Parathyroid adenoma (tissue), 2 donors: Measurements from ENCODE around the gene PBXIP1.

Experiments used
- H2AFZ ChIP-seq: fragments of 300-600 bp; sonication (generic); one replicate; pipeline ENCODE4 v1.7.0; 2017; ENCODE audit warnings: antibody characterized with exemption, mild to moderate bottlenecking
- H3K27ac ChIP-seq: fragments of 300-600 bp; sonication (generic); one replicate; pipeline ENCODE4 v1.7.0; 2017
- H3K27me3 ChIP-seq: fragments of 300-600 bp; sonication (generic); one replicate; pipeline ENCODE4 v1.7.0; 2017; ENCODE audit warnings: low read length; ENCODE audit not compliant: control insufficient read depth, insufficient read depth
- H3K36me3 ChIP-seq: fragments of 300-600 bp; sonication (generic); one replicate; pipeline ENCODE4 v1.7.0; 2017; ENCODE audit warnings: low read length; ENCODE audit not compliant: control insufficient read depth, insufficient read depth
- H3K4me1 ChIP-seq: fragments of 300-600 bp; sonication (generic); one replicate; pipeline ENCODE4 v1.7.0; 2017; ENCODE audit warnings: control low read depth
- H3K4me2 ChIP-seq: fragments of 300-600 bp; sonication (generic); one replicate; pipeline ENCODE4 v1.7.0; 2017; ENCODE audit warnings: low read length
- H3K4me3 ChIP-seq: fragments of 300-600 bp; sonication (generic); one replicate; pipeline ENCODE4 v1.7.0; 2017; ENCODE audit warnings: low read depth, low read length
- H3K79me2 ChIP-seq: fragments of 300-600 bp; sonication (generic); one replicate; pipeline ENCODE4 v1.7.0; 2017; ENCODE audit warnings: control low read depth
- H3K9ac ChIP-seq: fragments of 300-600 bp; sonication (generic); one replicate; pipeline ENCODE4 v1.7.0; 2017; ENCODE audit warnings: mild to moderate bottlenecking
- H3K9me3 ChIP-seq: fragments of 300-600 bp; sonication (generic); one replicate; pipeline ENCODE4 v1.7.0; 2017; ENCODE audit warnings: low read length; ENCODE audit not compliant: control insufficient read depth
- TF ChIP-seq, protein P1 (sequence below): fragments of 300-600 bp; sonication (generic); IDR thresholded peaks from one replicate; pipeline ENCODE4 v1.7.0; 2017; ENCODE audit warnings: antibody characterized with exemption, mild to moderate bottlenecking
- donor health status: primary hyperparathyroidism.

The PBXIP1 gene

DNA sequence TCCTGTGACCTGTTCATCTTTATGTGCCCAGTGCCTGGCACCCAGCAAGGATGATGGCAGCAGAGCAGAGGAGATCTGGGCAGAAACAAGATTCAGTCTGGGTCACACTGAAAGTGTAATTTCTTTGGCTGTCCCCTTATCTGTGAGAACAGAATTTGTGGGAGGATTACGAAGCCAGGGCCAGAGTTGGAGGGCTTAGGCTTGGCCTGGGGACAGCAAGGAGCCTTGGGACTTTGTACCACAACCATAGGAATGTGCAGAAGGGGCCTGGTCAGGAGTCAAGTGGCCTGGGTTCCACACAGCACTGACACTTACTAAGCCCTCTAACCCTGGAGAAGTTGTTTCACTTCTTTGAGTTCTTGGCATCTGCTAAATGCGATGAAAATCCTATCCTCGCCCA, 32.2 kb downstream of the PBXIP1 start:
- no peak overlapping the region for H3K27ac ChIP-seq
- H3K79me2 ChIP-seq, result no peaks in the 10 kb centered on the region
- no peaks in the 10 kb centered on the region for H3K9me3 ChIP-seq
- H3K4me1 ChIP-seq, result no peaks in the 10 kb centered on the region
- no peaks in the 10 kb centered on the region for H3K27me3 ChIP-seq
- H3K9ac ChIP-seq, result no peak overlapping the region
- no peak overlapping the region for H3K4me2 ChIP-seq
- H2AFZ ChIP-seq, result no peak overlapping the region
- H3K4me3 ChIP-seq, result no peak overlapping the region
- TF ChIP-seq, protein P1, sequence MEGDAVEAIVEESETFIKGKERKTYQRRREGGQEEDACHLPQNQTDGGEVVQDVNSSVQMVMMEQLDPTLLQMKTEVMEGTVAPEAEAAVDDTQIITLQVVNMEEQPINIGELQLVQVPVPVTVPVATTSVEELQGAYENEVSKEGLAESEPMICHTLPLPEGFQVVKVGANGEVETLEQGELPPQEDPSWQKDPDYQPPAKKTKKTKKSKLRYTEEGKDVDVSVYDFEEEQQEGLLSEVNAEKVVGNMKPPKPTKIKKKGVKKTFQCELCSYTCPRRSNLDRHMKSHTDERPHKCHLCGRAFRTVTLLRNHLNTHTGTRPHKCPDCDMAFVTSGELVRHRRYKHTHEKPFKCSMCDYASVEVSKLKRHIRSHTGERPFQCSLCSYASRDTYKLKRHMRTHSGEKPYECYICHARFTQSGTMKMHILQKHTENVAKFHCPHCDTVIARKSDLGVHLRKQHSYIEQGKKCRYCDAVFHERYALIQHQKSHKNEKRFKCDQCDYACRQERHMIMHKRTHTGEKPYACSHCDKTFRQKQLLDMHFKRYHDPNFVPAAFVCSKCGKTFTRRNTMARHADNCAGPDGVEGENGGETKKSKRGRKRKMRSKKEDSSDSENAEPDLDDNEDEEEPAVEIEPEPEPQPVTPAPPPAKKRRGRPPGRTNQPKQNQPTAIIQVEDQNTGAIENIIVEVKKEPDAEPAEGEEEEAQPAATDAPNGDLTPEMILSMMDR, result no peak
- no peaks in the 10 kb centered on the region for H3K36me3 ChIP-seq

DNA sequence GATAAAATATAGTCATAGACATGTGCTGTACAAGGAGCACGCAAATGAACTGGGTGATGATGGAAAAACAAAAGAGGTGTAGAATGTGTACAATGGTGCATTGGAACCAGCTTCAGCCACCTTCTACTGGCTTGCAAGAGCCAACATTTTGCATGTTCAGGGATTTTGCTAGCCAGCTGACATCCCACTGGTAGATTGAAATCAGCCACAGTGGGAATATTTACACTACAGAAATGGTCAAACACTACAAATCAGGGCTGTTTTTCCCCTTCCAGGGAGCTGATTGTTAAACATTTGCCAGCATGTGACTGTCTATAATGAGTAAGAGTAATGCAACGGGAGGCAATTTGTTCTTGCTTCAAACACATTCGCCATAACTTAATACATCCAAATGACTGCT, 42.6 kb downstream of the PBXIP1 start:
- H3K9ac ChIP-seq, result no peak overlapping the region
- no peaks in the 10 kb centered on the region for H3K4me1 ChIP-seq
- no peak overlapping the region for H2AFZ ChIP-seq
- peak overlapping the region; percentile 10 for H3K4me2 ChIP-seq
- TF ChIP-seq, protein P1, result no peak
- H3K9me3 ChIP-seq, result no peaks in the 10 kb centered on the region
- H3K4me3 ChIP-seq, result peak overlapping the region; percentile 17
- H3K27ac ChIP-seq, result peak overlapping the region; percentile 43
- no peaks in the 10 kb centered on the region for H3K36me3 ChIP-seq
- H3K27me3 ChIP-seq, result no peaks in the 10 kb centered on the region
- no peaks in the 10 kb centered on the region for H3K79me2 ChIP-seq

DNA sequence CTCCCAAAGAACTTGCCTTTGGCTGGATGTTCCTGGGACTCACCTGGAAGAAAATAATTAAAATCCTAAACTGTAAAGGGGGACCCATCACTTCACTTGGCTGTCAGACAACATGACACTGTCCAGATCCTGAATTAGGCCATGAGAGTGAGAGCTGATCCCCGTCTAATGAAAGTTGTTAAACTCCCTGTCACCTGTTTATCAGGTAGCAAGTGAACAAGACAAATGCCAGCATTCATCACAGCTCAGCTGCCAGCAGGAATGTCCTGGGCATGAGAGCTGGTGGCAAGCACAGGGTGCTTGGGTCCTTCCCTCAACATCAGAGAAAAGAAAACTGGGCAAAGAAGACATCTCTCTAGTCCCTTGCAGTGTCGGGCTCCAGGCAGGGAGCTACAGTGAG, 43.1 kb downstream of the PBXIP1 start:
- Histone ChIP-seq H3K4me3 (peak overlapping the region; percentile 17), H3K27ac (peak overlapping the region; percentile 43), H3K36me3 (no peaks in the 10 kb centered on the region), H2AFZ (peak overlapping the region; percentile 41), H3K79me2 (no peaks in the 10 kb centered on the region), H3K4me1 (no peaks in the 10 kb centered on the region), H3K9ac (no peak overlapping the region), H3K9me3 (no peaks in the 10 kb centered on the region), H3K27me3 (no peaks in the 10 kb centered on the region), H3K4me2 (peak overlapping the region; percentile 10)
- TF ChIP-seq, protein P1, result no peak

DNA sequence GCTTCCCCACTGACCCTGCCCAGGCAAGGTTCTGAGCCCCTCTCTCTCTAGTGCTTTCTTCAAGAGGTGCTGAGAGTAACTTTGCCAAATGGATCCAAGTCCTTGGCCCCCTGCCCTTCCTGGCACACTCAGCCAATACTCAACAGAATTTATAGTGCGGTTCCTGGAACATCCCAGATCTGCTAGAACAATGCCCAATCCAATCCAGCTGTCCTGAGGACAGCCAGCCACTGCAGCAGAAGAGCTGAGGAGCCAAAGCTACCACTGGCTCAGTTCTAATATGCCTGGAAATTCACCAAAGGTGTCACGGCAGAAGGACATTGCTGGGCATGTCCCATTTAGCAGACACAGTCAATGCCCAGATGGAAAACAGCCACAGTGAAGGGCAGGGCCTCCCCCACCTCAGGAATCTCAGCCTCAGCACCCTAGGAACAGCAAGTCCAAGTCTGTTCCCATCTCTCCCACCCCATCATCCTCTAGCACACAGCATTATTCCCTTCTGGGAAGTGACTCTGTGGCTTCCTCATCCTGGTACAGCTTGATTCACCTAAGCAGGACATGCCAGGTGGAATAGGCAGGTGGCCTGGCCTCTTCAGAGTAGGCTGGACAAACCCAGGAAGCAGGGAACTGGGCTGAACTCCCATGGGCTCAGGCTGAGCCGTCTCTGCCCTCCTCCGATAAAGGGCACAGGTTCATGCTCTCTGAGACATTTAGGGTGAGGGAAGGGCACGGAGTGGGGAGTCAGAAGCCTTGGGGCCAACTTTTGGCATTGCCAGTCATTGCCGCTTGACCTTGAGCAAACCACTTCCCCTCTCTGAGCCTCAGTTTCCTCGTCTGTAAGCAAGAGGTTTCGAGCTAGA, 44.0 kb downstream of the PBXIP1 start:
- H3K36me3 ChIP-seq, result no peaks in the 10 kb centered on the region
- no peak overlapping the region for H3K9ac ChIP-seq
- H3K9me3 ChIP-seq, result no peaks in the 10 kb centered on the region
- no peaks in the 10 kb centered on the region for H3K79me2 ChIP-seq
- no peak overlapping the region for H3K27ac ChIP-seq
- H3K4me3 ChIP-seq, result no peak overlapping the region
- H2AFZ ChIP-seq, result no peak overlapping the region
- TF ChIP-seq, protein P1, result no peak
- no peaks in the 10 kb centered on the region for H3K27me3 ChIP-seq
- H3K4me2 ChIP-seq, result peak overlapping the region; percentile 23
- H3K4me1 ChIP-seq, result no peaks in the 10 kb centered on the region

DNA sequence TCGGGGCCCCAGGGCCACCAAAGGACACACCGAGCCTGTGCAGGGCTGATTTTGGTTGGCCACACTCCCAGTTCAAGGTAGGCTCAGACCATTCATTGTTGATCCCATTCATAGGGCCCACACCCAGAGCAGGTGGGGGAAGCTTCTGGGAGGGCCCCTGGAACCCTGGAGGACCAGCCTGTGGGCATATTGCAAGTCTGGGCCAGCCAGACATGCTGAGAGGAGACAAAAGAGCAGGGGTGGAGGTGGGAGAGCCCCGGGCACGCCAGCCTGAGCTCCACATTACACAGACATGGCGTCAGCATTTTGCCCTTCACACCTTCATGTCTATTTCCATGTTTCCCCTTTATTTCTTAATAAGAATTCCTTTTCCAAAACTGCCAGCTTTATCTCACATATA, 45.0 kb downstream of the PBXIP1 start:
- Histone ChIP-seq H3K27me3 (no peaks in the 10 kb centered on the region), H3K9ac (no peak overlapping the region), H2AFZ (no peak overlapping the region), H3K27ac (no peak overlapping the region), H3K4me2 (no peak overlapping the region), H3K4me3 (no peak overlapping the region), H3K36me3 (no peaks in the 10 kb centered on the region), H3K79me2 (no peaks in the 10 kb centered on the region), H3K4me1 (no peaks in the 10 kb centered on the region), H3K9me3 (no peaks in the 10 kb centered on the region)
- TF ChIP-seq, protein P1, result no peak
